Activated T-cell treated with anti-CD3 and anti-CD28 coated beads, Interleukin-2, amount 50 U/mL, for 72 hours (primary cell): ENCODE results near the gene PIK3C2G. TPM values are rescaled to one million over a fixed set of nuclear protein-coding genes. Genes with fewer than 3 reads are reported as not detected.

Experiments
- ATAC-seq, 2 donors: fragments of 150-1000 bp; cut with Tn5 transposase; replicated peaks in 1 of 2; 2 replicates each; pipeline ENCODE4 v1.10.0; 2021; ENCODE audit warnings: moderate library complexity in 2 of 2, mild to moderate bottlenecking in 1 of 2
- DNase-seq, 2 donors: peaks; one replicate each; pipeline ENCODE4 v3.0.0; 2021 to 2022; ENCODE audit warnings: mixed read lengths in 1 of 2
- H3K27ac Mint-ChIP-seq: one replicate; pipeline ENCODE4 v1.8.0; 2022; ENCODE audit warnings: mild to moderate bottlenecking, moderate library complexity, mixed read lengths
- H3K27me3 Mint-ChIP-seq: one replicate; pipeline ENCODE4 v1.8.0; 2022; ENCODE audit warnings: low read depth, mixed read lengths
- H3K36me3 Mint-ChIP-seq, 2 donors: one replicate each; pipeline ENCODE4 v1.8.0; 2022; ENCODE audit warnings: mixed read lengths in 2 of 2, mild to moderate bottlenecking in 1 of 2; ENCODE audit not compliant: insufficient read depth in 2 of 2
- H3K4me1 Mint-ChIP-seq: one replicate; pipeline ENCODE4 v1.8.0; 2022; ENCODE audit warnings: low read depth, mixed read lengths
- H3K4me3 Mint-ChIP-seq, 2 donors: one replicate each; pipeline ENCODE4 v1.8.0; 2022; ENCODE audit warnings: mild to moderate bottlenecking in 2 of 2, mixed read lengths in 2 of 2, moderate library complexity in 2 of 2
- H3K9me3 Mint-ChIP-seq, 2 donors: one replicate each; pipeline ENCODE4 v1.8.0; 2022; ENCODE audit warnings: mixed read lengths in 2 of 2
- total RNA-seq, 2 donors: library from RNA; stranded (reverse); gene quantifications; one replicate each; pipeline ENCODE4 v1.2.3, GENCODE V29; 2022

PIK3C2G gene
- total RNA-seq, 2 donors from 2014 or later, result not detected

GRCh38 chr12:18323159-18323558, 61.8 kb downstream of the PIK3C2G start:
- H3K27me3 Mint-ChIP-seq, result no peaks in the 10 kb centered on the region
- H3K27ac Mint-ChIP-seq, result no peak overlapping the region
- no peak overlapping the region for H3K4me3 Mint-ChIP-seq

DNA sequence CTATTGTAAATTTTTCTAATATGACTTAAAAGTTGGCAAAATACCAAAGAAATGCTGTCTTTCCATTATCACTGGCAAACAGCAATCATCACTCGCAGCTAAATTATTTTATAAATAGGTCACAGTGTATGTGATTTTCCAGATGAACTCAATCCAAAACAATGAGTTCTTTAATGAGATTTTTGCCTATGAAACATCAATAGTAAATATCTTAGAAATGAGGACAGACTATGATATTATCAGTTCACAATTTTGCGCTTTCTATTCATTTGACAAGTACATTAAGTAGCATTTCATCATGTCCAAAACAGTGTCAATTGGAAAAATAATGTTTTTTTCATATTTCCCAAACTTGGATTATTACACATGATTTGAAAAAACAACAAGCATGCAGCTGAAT, 65.7 kb downstream of the PIK3C2G start:
- Mint-ChIP-seq H3K4me3 (no peak overlapping the region), H3K9me3 (peaks cover 2 to 4% of the 10 kb centered on the region in 2 donors), H3K27me3 (no peaks in the 10 kb centered on the region), H3K4me1 (no peaks in the 10 kb centered on the region), H3K27ac (no peak overlapping the region), H3K36me3 (no peaks in the 10 kb centered on the region)
- no peak for DNase-seq
- ATAC-seq, result no peak

More at GRCh38 chr12:18323159-18323558, 61.8 kb downstream of the PIK3C2G start:
- H3K9me3 Mint-ChIP-seq, result peaks cover 2 to 4% of the 10 kb centered on the region in 2 donors
- DNase-seq, result no peak
- ATAC-seq, result no peak
- H3K36me3 Mint-ChIP-seq, result no peaks in the 10 kb centered on the region
- no peaks in the 10 kb centered on the region for H3K4me1 Mint-ChIP-seq

- no peak for ATAC-seq
- no peaks in the 10 kb centered on the region for H3K9me3 Mint-ChIP-seq
- no peak for DNase-seq
- H3K27ac Mint-ChIP-seq, result no peak overlapping the region
- H3K36me3 Mint-ChIP-seq, result no peaks in the 10 kb centered on the region
- H3K27me3 Mint-ChIP-seq, result no peaks in the 10 kb centered on the region
- no peak overlapping the region for H3K4me3 Mint-ChIP-seq
- H3K4me1 Mint-ChIP-seq, result no peaks in the 10 kb centered on the region
These were observed 70.9 kb downstream of the PIK3C2G start for GRCh38 chr12:18332173-18332572.

DNA sequence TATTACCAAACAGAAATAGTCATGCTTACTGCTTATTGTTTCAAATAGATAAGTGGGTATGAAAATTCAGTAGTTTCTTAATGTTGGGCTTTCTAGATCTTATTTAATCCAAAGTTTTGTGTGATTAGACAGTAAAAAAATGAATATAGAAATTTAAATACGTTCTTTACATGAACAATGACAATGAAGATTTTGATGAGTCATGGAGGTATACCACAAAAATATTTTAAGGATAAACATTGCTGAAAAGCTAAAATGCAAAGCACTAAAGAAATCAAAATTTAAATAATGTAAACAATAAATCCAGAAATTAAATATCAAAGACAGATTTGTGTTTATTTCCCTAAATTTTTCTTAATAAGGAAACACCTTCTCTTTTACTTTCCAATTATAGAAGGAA, 78.3 kb downstream of the PIK3C2G start:
- peaks cover 0 to 2% of the 10 kb centered on the region in 2 donors for H3K9me3 Mint-ChIP-seq
- no peaks in the 10 kb centered on the region for H3K36me3 Mint-ChIP-seq
- no peaks in the 10 kb centered on the region for H3K27me3 Mint-ChIP-seq
- H3K27ac Mint-ChIP-seq, result no peak overlapping the region
- H3K4me3 Mint-ChIP-seq, result no peak overlapping the region
- no peaks in the 10 kb centered on the region for H3K4me1 Mint-ChIP-seq
- ATAC-seq, result no peak
- DNase-seq, result no peak

- no peak for ATAC-seq
- no peak for DNase-seq
- Mint-ChIP-seq H3K27ac (no peak overlapping the region), H3K4me1 (no peaks in the 10 kb centered on the region), H3K4me3 (no peak overlapping the region), H3K27me3 (no peaks in the 10 kb centered on the region), H3K36me3 (no peaks in the 10 kb centered on the region), H3K9me3 (peaks cover 0 to 2% of the 10 kb centered on the region in 2 donors)
These were observed 78.9 kb downstream of the PIK3C2G start for GRCh38 chr12:18340186-18340585.

- H3K4me3 Mint-ChIP-seq, result no peak overlapping the region
- no peak for ATAC-seq
- no peak for DNase-seq
- H3K27me3 Mint-ChIP-seq, result no peaks in the 10 kb centered on the region
- H3K27ac Mint-ChIP-seq, result no peak overlapping the region
- no peaks in the 10 kb centered on the region for H3K36me3 Mint-ChIP-seq
- no peaks in the 10 kb centered on the region for H3K4me1 Mint-ChIP-seq
- peaks cover 0 to 2% of the 10 kb centered on the region in 2 donors for H3K9me3 Mint-ChIP-seq
These were observed 79.5 kb downstream of the PIK3C2G start for GRCh38 chr12:18340786-18341185.

GRCh38 chr12:18343708-18344107, 82.4 kb downstream of the PIK3C2G start:
- Mint-ChIP-seq H3K36me3 (no peaks in the 10 kb centered on the region), H3K9me3 (peaks cover 0 to 2% of the 10 kb centered on the region in 2 donors), H3K27ac (no peak overlapping the region), H3K4me1 (no peaks in the 10 kb centered on the region), H3K27me3 (no peaks in the 10 kb centered on the region), H3K4me3 (no peak overlapping the region)
- ATAC-seq (no peak), DNase-seq (no peak)

DNA sequence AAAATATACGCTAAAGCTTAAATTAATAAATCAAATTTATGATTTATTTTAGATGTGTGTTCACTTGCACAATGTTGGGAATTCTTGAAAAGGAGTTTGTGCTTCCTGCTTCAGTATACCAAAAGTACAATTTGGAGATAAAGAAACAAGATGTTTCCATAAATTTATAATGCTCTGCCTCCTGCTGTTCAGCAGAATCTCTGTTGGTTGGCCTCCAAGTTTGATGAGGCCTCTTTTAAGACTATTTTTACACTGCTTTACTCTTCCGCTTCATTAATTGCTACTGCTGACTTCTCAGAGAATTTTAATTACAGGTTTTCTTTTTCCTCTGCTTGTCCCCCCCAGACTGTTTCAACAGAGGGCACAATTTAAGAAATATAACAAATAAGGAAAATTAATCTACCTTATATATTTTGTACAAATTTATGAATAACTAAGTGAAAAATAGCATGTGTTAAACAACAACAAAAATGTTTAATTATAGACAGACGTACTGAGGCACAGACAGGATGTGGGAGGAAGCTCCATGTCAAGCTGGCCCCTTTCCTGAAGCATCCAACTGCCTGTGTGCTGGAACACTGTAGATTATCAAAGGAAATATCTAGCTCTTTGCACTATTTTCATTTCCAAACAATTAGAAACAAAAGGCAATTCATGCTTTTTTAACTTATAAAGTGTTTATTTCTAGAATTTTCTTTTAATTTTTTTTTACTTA, 83.9 kb downstream of the PIK3C2G start:
- Mint-ChIP-seq H3K4me3 (no peak overlapping the region), H3K27ac (no peak overlapping the region), H3K36me3 (no peaks in the 10 kb centered on the region), H3K4me1 (no peaks in the 10 kb centered on the region), H3K27me3 (no peaks in the 10 kb centered on the region), H3K9me3 (peaks cover 0 to 6% of the 10 kb centered on the region in 2 donors)
- ATAC-seq (no peak), DNase-seq (no peak)

DNA sequence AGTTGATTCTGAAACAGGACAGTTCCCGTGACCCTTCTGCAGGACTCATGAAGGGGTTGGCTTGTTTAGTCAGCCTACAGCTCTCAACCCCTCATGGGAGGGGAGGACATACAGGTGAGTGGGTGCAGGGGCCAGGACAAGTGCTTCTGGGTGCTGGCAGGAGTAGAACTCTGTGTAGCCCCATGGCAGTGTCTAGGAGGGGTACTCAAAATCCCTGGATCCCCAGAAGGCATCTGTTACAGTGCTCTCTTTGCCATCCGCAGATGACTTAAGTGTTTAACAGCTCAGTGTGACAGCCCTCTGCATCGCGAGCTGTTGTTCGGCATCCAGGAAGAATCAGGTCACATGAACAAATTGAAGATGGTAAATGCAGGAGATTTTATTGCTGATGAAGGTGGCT, 91.0 kb downstream of the PIK3C2G start:
- no peak for ATAC-seq
- no peaks in the 10 kb centered on the region for H3K27me3 Mint-ChIP-seq
- no peak overlapping the region for H3K4me3 Mint-ChIP-seq
- no peak overlapping the region for H3K27ac Mint-ChIP-seq
- H3K4me1 Mint-ChIP-seq, result no peaks in the 10 kb centered on the region
- peaks cover 0 to 5% of the 10 kb centered on the region in 2 donors for H3K9me3 Mint-ChIP-seq
- DNase-seq, result no peak
- H3K36me3 Mint-ChIP-seq, result no peaks in the 10 kb centered on the region

GRCh38 chr12:18355429-18355828, 94.1 kb downstream of the PIK3C2G start:
- H3K4me3 Mint-ChIP-seq, result no peak overlapping the region
- ATAC-seq, result no peak
- no peak for DNase-seq

GRCh38 chr12:18358077-18358476, 96.8 kb downstream of the PIK3C2G start:
- no peaks in the 10 kb centered on the region for H3K27me3 Mint-ChIP-seq
- H3K36me3 Mint-ChIP-seq, result no peaks in the 10 kb centered on the region
- ATAC-seq, result no peak
- no peak overlapping the region for H3K27ac Mint-ChIP-seq
- no peaks in the 10 kb centered on the region for H3K4me1 Mint-ChIP-seq
- H3K9me3 Mint-ChIP-seq, result peaks cover 3 to 7% of the 10 kb centered on the region in 2 donors
- DNase-seq, result no peak
- no peak overlapping the region for H3K4me3 Mint-ChIP-seq

More at GRCh38 chr12:18355429-18355828, 94.1 kb downstream of the PIK3C2G start:
- Mint-ChIP-seq H3K9me3 (peaks cover 1 to 4% of the 10 kb centered on the region in 2 donors), H3K27me3 (no peaks in the 10 kb centered on the region), H3K27ac (no peak overlapping the region), H3K4me1 (no peaks in the 10 kb centered on the region), H3K36me3 (no peaks in the 10 kb centered on the region)

GRCh38 chr12:18358930-18359329, 97.6 kb downstream of the PIK3C2G start:
- Mint-ChIP-seq H3K9me3 (peaks cover 2 to 10% of the 10 kb centered on the region in 2 donors), H3K4me1 (no peaks in the 10 kb centered on the region), H3K36me3 (no peaks in the 10 kb centered on the region), H3K4me3 (no peak overlapping the region), H3K27me3 (no peaks in the 10 kb centered on the region), H3K27ac (no peak overlapping the region)
- no peak for DNase-seq
- no peak for ATAC-seq

- H3K4me1 Mint-ChIP-seq, result no peaks in the 10 kb centered on the region
- H3K4me3 Mint-ChIP-seq, result no peak overlapping the region
- DNase-seq, result no peak
- no peaks in the 10 kb centered on the region for H3K27me3 Mint-ChIP-seq
- H3K9me3 Mint-ChIP-seq, result peaks cover 8 to 14% of the 10 kb centered on the region in 2 donors
- H3K36me3 Mint-ChIP-seq, result no peaks in the 10 kb centered on the region
- ATAC-seq, result no peak
- H3K27ac Mint-ChIP-seq, result no peak overlapping the region
These were observed 100.1 kb downstream of the PIK3C2G start for GRCh38 chr12:18361433-18361832.

- Mint-ChIP-seq H3K36me3 (no peaks in the 10 kb centered on the region), H3K27me3 (no peaks in the 10 kb centered on the region), H3K4me3 (no peak overlapping the region), H3K27ac (no peak overlapping the region), H3K4me1 (no peaks in the 10 kb centered on the region), H3K9me3 (peaks cover 9 to 14% of the 10 kb centered on the region in 2 donors)
- ATAC-seq (no peak), DNase-seq (no peak)
These were observed 102.0 kb downstream of the PIK3C2G start for GRCh38 chr12:18363321-18363720.
